Neural cell (in vitro differentiated cells): ENCODE measurements around the gene ANKRD31. TPM values are rescaled to one million over a fixed set of nuclear protein-coding genes. Genes with fewer than 3 reads are reported as not detected.
"Not testable (repeated sequence)": the region's sequence is repeated elsewhere in the genome, so short reads cannot be mapped to it uniquely, and the experiment has no call there.

Experiments used
- H2AFZ ChIP-seq: fragments of 200-600, 300-800 bp; sonication (generic), shearing (Covaris generic); 2 replicates; pipeline ENCODE4 v1.6.0; 2014; ENCODE audit warnings: low read depth, mild to moderate bottlenecking, antibody characterized with exemption, low read length, moderate library complexity
- H3F3A ChIP-seq: fragments of 200-600 bp; shearing (Covaris generic); 2 replicates; pipeline ENCODE4 v1.6.1; 2016; ENCODE audit warnings: mild to moderate bottlenecking, moderate library complexity, mixed read lengths, antibody characterized with exemption, low read length; ENCODE audit not compliant: insufficient read depth, poor library complexity, severe bottlenecking
- H3K27ac ChIP-seq: fragments of 200-600, 300-800 bp; sonication (generic), shearing (Covaris generic); 2 replicates; pipeline ENCODE4 v1.5.1; 2014; ENCODE audit warnings: mild to moderate bottlenecking, low read length, moderate library complexity
- H3K27me3 ChIP-seq: fragments of 300-800, 200-600 bp; sonication (generic), shearing (Covaris generic); 2 replicates; pipeline ENCODE4 v1.6.0; 2014; ENCODE audit warnings: mild to moderate bottlenecking, low read depth, low read length, moderate library complexity; ENCODE audit not compliant: insufficient read depth
- H3K36me3 ChIP-seq: fragments of 300-800, 200-600 bp; sonication (generic), shearing (Covaris generic); 2 replicates; pipeline ENCODE4 v1.5.1; 2014; ENCODE audit warnings: mild to moderate bottlenecking, antibody characterized with exemption, low read length, moderate library complexity; ENCODE audit not compliant: insufficient read depth
- H3K4me2 ChIP-seq: fragments of 300-800, 200-600 bp; sonication (generic), shearing (Covaris generic); 2 replicates; pipeline ENCODE4 v1.6.0; 2014; ENCODE audit warnings: mild to moderate bottlenecking, low read length
- H3K4me3 ChIP-seq: fragments of 300-800, 200-600 bp; sonication (generic), shearing (Covaris generic); 2 replicates; pipeline ENCODE4 v1.5.1; 2014; ENCODE audit warnings: mild to moderate bottlenecking, low read length, moderate library complexity
- H3K79me2 ChIP-seq: fragments of 200-600 bp; shearing (Covaris generic); replicated peaks from 2 replicates; pipeline ENCODE4 v1.6.0; 2014; ENCODE audit warnings: mild to moderate bottlenecking, low read length, moderate library complexity; ENCODE audit not compliant: insufficient read depth
- H3K9ac ChIP-seq: fragments of 300-800, 200-600 bp; sonication (generic), shearing (Covaris generic); 2 replicates; pipeline ENCODE4 v1.6.1; 2016; ENCODE audit warnings: mild to moderate bottlenecking, low read length, mixed read lengths
- H3K9me2 ChIP-seq: fragments of 200-600 bp; shearing (Covaris generic); 2 replicates; pipeline ENCODE4 v1.6.1; 2016; ENCODE audit warnings: mild to moderate bottlenecking, low read length, mixed read lengths; ENCODE audit not compliant: insufficient read depth
- H3K9me3 ChIP-seq: fragments of 200-600, 300-800 bp; sonication (generic), shearing (Covaris generic); 2 replicates; pipeline ENCODE4 v1.6.1; 2016; ENCODE audit warnings: mild to moderate bottlenecking, mixed run types, low read length, moderate library complexity, mixed read lengths
- H4K20me1 ChIP-seq: fragments of 200-600 bp; shearing (Covaris generic); 2 replicates; pipeline ENCODE4 v1.6.1; 2016; ENCODE audit warnings: mild to moderate bottlenecking, mixed run types; ENCODE audit not compliant: insufficient read depth
- EP300 ChIP-seq: fragments of 450-650 bp; conservative IDR thresholded peaks from 2 replicates; pipeline ENCODE4 v1.6.1; 2014; ENCODE audit warnings: antibody characterized with exemption, mild to moderate bottlenecking, moderate library complexity; ENCODE audit not compliant: poor library complexity, severe bottlenecking
- EZH2 ChIP-seq: fragments of 200-600, 300-800 bp; shearing (Covaris generic), sonication (generic); IDR thresholded peaks from 2 replicates; pipeline ENCODE4 v1.6.1; 2014; ENCODE audit warnings: antibody characterized with exemption, low read length, borderline replicate concordance, mild to moderate bottlenecking; ENCODE audit not compliant: insufficient read depth, poor library complexity, severe bottlenecking
- MXI1 ChIP-seq: fragments of 450-650 bp; conservative IDR thresholded peaks from 2 replicates; pipeline ENCODE4 v1.6.1; 2014; ENCODE audit warnings: antibody characterized with exemption, mild to moderate bottlenecking; ENCODE audit not compliant: poor library complexity, severe bottlenecking
- POLR2AphosphoS5 ChIP-seq: IDR thresholded peaks from 2 replicates; pipeline ENCODE4 v1.6.1; 2012
- RAD21 ChIP-seq: fragments of 450-650 bp; conservative IDR thresholded peaks from 2 replicates; pipeline ENCODE4 v1.6.1; 2014; ENCODE audit warnings: antibody characterized with exemption, mild to moderate bottlenecking, moderate library complexity
- SMC3 ChIP-seq: fragments of 450-650 bp; conservative IDR thresholded peaks from 2 replicates; pipeline ENCODE4 v1.6.1; 2014; ENCODE audit warnings: antibody characterized with exemption, mild to moderate bottlenecking, moderate library complexity; ENCODE audit not compliant: poor library complexity
- TAF1 ChIP-seq: IDR thresholded peaks from 2 replicates; pipeline ENCODE4 v1.6.1; 2012; ENCODE audit warnings: low read depth
- polyA plus RNA-seq: library from polyadenylated mRNA; depleted of rRNA; stranded (reverse); fragments of >200 nt; gene quantifications from 2 replicates; pipeline ENCODE4 v1.2.3, GENCODE V29; 2014
- TF ChIP-seq, protein P1 (sequence below): fragments of 450-650 bp; IDR thresholded peaks from 2 replicates; pipeline ENCODE4 v1.5.1; 2014; ENCODE audit warnings: antibody characterized with exemption, mild to moderate bottlenecking, moderate library complexity; ENCODE audit not compliant: poor library complexity, severe bottlenecking
- TF ChIP-seq, protein P2 (sequence below): IDR thresholded peaks from 2 replicates; pipeline ENCODE4 v1.6.1; 2012; ENCODE audit warnings: borderline replicate concordance

Gene ANKRD31
- polyA plus RNA-seq, 1 donor from 2014 or later = 0.62 TPM

DNA sequence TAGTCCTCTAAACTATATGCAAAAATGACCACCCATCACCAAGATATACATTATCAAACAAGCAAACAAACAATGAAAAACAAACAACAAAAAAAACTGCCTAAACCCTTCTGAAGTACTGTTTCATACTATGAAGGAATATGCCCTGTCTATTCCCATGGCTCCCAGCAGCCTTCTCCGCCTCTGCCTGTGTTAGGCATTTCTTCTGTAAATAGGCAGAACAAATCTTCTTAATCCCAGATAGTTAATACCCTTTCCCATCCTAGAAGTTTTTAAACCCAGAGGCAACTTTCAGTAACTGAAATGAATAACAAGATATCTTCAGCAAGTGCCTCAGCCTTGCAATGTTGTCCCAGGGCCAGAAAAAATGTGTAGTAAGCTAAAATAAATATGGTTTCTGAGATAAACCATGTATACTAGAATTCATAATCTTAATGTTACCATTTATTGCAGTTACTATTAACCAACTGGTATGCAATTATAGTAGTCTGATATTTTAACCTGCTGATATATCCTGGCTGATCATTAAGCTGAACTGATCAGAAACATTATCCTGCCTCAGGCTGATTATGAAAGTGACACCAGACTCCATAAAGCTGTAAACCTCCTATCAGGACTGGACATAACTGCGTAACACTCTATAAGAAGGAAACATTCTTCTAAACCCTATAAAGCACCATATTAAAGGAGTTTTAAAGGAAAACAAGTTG is 68.5 kb downstream of the ANKRD31 start:
- Histone ChIP-seq H3K79me2 (no peaks in the 10 kb centered on the region), H4K20me1 (no peaks in the 10 kb centered on the region), H3F3A (no peaks in the 10 kb centered on the region), H3K9me3 (no peaks in the 10 kb centered on the region), H3K9ac (no peak overlapping the region), H3K4me3 (no peak overlapping the region), H3K36me3 (no peaks in the 10 kb centered on the region), H3K27ac (no peak overlapping the region), H3K9me2 (no peaks in the 10 kb centered on the region), H3K27me3 (no peaks in the 10 kb centered on the region), H3K4me2 (no peak overlapping the region), H2AFZ (no peak overlapping the region)
- TF ChIP-seq MXI1 (no peak), SMC3 (no peak), POLR2AphosphoS5 (no peak), EP300 (no peak), RAD21 (no peak), TAF1 (no peak), EZH2 (no peak)
- TF ChIP-seq, protein P1, sequence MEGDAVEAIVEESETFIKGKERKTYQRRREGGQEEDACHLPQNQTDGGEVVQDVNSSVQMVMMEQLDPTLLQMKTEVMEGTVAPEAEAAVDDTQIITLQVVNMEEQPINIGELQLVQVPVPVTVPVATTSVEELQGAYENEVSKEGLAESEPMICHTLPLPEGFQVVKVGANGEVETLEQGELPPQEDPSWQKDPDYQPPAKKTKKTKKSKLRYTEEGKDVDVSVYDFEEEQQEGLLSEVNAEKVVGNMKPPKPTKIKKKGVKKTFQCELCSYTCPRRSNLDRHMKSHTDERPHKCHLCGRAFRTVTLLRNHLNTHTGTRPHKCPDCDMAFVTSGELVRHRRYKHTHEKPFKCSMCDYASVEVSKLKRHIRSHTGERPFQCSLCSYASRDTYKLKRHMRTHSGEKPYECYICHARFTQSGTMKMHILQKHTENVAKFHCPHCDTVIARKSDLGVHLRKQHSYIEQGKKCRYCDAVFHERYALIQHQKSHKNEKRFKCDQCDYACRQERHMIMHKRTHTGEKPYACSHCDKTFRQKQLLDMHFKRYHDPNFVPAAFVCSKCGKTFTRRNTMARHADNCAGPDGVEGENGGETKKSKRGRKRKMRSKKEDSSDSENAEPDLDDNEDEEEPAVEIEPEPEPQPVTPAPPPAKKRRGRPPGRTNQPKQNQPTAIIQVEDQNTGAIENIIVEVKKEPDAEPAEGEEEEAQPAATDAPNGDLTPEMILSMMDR = no peak
- TF ChIP-seq, protein P2, sequence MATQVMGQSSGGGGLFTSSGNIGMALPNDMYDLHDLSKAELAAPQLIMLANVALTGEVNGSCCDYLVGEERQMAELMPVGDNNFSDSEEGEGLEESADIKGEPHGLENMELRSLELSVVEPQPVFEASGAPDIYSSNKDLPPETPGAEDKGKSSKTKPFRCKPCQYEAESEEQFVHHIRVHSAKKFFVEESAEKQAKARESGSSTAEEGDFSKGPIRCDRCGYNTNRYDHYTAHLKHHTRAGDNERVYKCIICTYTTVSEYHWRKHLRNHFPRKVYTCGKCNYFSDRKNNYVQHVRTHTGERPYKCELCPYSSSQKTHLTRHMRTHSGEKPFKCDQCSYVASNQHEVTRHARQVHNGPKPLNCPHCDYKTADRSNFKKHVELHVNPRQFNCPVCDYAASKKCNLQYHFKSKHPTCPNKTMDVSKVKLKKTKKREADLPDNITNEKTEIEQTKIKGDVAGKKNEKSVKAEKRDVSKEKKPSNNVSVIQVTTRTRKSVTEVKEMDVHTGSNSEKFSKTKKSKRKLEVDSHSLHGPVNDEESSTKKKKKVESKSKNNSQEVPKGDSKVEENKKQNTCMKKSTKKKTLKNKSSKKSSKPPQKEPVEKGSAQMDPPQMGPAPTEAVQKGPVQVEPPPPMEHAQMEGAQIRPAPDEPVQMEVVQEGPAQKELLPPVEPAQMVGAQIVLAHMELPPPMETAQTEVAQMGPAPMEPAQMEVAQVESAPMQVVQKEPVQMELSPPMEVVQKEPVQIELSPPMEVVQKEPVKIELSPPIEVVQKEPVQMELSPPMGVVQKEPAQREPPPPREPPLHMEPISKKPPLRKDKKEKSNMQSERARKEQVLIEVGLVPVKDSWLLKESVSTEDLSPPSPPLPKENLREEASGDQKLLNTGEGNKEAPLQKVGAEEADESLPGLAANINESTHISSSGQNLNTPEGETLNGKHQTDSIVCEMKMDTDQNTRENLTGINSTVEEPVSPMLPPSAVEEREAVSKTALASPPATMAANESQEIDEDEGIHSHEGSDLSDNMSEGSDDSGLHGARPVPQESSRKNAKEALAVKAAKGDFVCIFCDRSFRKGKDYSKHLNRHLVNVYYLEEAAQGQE = no peak

DNA sequence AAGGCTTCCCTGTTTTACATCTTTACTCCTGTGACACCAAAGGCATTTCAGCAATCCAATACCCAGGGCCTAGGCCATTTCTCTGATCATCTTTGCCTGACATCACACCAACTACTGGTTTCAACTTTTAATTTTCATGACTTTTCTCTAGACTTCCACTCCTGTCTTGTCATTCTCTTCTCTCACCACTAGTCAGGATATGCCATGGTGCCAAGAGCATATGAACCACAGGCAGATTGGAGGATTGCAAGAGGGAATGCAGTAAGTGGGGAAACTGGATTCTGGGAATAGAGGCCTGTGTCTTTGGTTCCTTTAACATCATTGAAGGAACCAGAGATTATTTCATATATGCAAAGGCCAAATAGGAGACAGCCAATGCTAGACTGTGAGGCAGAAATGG is 69.3 kb downstream of the ANKRD31 start:
- Histone ChIP-seq H3K27me3 (no peaks in the 10 kb centered on the region), H3K9me2 (no peaks in the 10 kb centered on the region), H4K20me1 (no peaks in the 10 kb centered on the region), H3K27ac (no peak overlapping the region), H3K9me3 (no peaks in the 10 kb centered on the region), H3K4me3 (no peak overlapping the region), H3F3A (no peaks in the 10 kb centered on the region), H3K9ac (no peak overlapping the region), H3K4me2 (no peak overlapping the region), H3K36me3 (no peaks in the 10 kb centered on the region), H2AFZ (no peak overlapping the region), H3K79me2 (no peaks in the 10 kb centered on the region)
- TF ChIP-seq, protein P2 = no peak
- no peak for TF ChIP-seq RAD21
- TF ChIP-seq MXI1 = no peak
- TF ChIP-seq EZH2 = no peak
- no peak for TF ChIP-seq EP300
- no peak for TF ChIP-seq TAF1
- no peak for TF ChIP-seq SMC3
- no peak for TF ChIP-seq POLR2AphosphoS5

DNA sequence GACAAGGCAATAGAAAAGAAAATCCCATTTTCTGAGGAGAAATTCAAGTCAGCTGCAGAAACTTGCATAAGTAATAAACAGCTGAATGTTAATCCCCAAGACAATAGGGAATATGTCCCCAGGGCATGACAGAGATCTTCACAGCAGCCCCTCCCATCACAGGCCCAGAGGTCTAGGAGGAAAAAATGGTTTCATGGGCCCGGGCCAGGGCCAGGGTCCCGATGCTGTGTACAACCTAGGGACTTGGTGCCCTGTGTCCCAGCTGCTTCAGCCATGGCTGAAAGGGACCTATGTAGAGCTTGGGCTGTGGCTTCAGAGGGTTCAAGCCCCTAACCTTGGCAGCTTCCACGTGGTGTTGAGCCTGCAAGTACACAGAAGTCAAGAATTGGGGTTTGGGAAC is 75.2 kb downstream of the ANKRD31 start:
- not testable (repeated sequence) for H3K27ac ChIP-seq, H3K9me3 ChIP-seq, H3K36me3 ChIP-seq, H3K9ac ChIP-seq, H3K9me2 ChIP-seq, H3F3A ChIP-seq, H4K20me1 ChIP-seq, H3K27me3 ChIP-seq, H3K4me2 ChIP-seq, H3K79me2 ChIP-seq, H3K4me3 ChIP-seq, H2AFZ ChIP-seq
